Measurements from ENCODE around the gene FBP1.

- no peak for TF ChIP-seq POLR2A (IDR thresholded peaks at IDR 0.05)
- no peak for TF ChIP-seq CTCF (IDR thresholded peaks at IDR 0.05)
Measured at GRCh38 chr9:94638335-94639060, 820 bp downstream of the FBP1 start.
